Ishikawa (cell line): ENCODE data around the gene TRMT13.

Experiments
- CEBPB ChIP-seq: IDR thresholded peaks from 2 replicates; pipeline ENCODE4 v1.6.1; 2012
- CREB1 ChIP-seq: IDR thresholded peaks from 2 replicates; pipeline ENCODE4 v1.6.1; 2012; ENCODE audit warnings: low read depth
- EGR1 ChIP-seq: IDR thresholded peaks from 2 replicates; pipeline ENCODE4 v1.6.1; 2012
- EP300 ChIP-seq: IDR thresholded peaks from 2 replicates; pipeline ENCODE4 v1.6.1; 2012; ENCODE audit warnings: borderline replicate concordance
- FOXM1 ChIP-seq: IDR thresholded peaks from 2 replicates; pipeline ENCODE4 v1.6.1; 2012; ENCODE audit warnings: low read depth, borderline replicate concordance
- NFIC ChIP-seq: IDR thresholded peaks from 2 replicates; pipeline ENCODE4 v1.6.1; 2012
- RAD21 ChIP-seq: IDR thresholded peaks from 2 replicates; pipeline ENCODE4 v1.6.1; 2012; ENCODE audit warnings: low read depth
- REST ChIP-seq: IDR thresholded peaks from 2 replicates; pipeline ENCODE4 v1.6.1; 2012; ENCODE audit warnings: low read depth, mild to moderate bottlenecking
- TAF1 ChIP-seq: IDR thresholded peaks from 2 replicates; pipeline ENCODE4 v1.6.1; 2012; ENCODE audit warnings: low read depth, mild to moderate bottlenecking
- TCF12 ChIP-seq: IDR thresholded peaks from 2 replicates; pipeline ENCODE4 v1.6.1; 2012; ENCODE audit warnings: low read depth
- TEAD4 ChIP-seq: IDR thresholded peaks from 2 replicates; pipeline ENCODE4 v1.6.1; 2012
- USF1 ChIP-seq: IDR thresholded peaks from 2 replicates; pipeline ENCODE4 v1.6.1; 2012
- YY1 ChIP-seq: IDR thresholded peaks from 2 replicates; pipeline ENCODE4 v1.6.1; 2012; ENCODE audit warnings: low read depth
- ZBTB7A ChIP-seq: IDR thresholded peaks from 2 replicates; pipeline ENCODE4 v1.6.1; 2012; ENCODE audit warnings: low read depth
- TF ChIP-seq, protein P1 (sequence below): IDR thresholded peaks from 2 replicates; pipeline ENCODE4 v1.6.1; 2012

Gene TRMT13

DNA sequence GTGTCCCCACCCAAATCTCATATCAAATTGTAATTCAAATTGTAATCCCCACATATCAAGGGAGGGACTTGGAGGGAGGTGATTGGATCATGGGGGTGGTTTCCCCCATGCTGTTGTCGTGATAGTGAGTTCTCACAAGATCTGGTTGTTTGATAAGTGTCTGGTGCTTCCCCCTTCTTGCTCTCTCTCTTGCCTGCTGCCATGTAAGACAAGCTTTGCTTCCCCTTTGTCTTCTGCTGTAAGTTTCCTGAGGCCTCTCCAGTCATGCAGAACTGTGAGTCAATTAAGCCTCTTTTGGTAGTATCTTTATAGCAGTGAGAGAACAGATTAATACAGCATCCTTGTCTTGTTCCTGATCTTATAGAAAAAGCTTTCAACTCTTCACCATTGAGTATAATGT lies 51.6 kb downstream of the TRMT13 start:
- no peak for TF ChIP-seq REST
- no peak for TF ChIP-seq EGR1
- no peak for TF ChIP-seq EP300
- no peak for TF ChIP-seq CEBPB
- TF ChIP-seq, protein P1, sequence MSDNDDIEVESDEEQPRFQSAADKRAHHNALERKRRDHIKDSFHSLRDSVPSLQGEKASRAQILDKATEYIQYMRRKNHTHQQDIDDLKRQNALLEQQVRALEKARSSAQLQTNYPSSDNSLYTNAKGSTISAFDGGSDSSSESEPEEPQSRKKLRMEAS: no peak
- no peak for TF ChIP-seq TAF1
- TF ChIP-seq CREB1: no peak
- no peak for TF ChIP-seq NFIC
- no peak for TF ChIP-seq RAD21
- no peak for TF ChIP-seq TCF12
- TF ChIP-seq FOXM1: no peak
- TF ChIP-seq ZBTB7A: no peak
- no peak for TF ChIP-seq USF1
- TF ChIP-seq TEAD4: no peak
- no peak for TF ChIP-seq YY1

- TF ChIP-seq EGR1 (no peak), TCF12 (peak; percentile 50; the same call in 1 of the 2 replicates), USF1 (no peak), NFIC (peak; percentile 89), REST (no peak), YY1 (no peak), CEBPB (peak; percentile 98), TEAD4 (peak; percentile 16; the same call in 1 of the 2 replicates), RAD21 (no peak)
- TF ChIP-seq, protein P1: no peak
Measured at GRCh38 chr1:100187912-100188311, 54.9 kb downstream of the TRMT13 start.

DNA sequence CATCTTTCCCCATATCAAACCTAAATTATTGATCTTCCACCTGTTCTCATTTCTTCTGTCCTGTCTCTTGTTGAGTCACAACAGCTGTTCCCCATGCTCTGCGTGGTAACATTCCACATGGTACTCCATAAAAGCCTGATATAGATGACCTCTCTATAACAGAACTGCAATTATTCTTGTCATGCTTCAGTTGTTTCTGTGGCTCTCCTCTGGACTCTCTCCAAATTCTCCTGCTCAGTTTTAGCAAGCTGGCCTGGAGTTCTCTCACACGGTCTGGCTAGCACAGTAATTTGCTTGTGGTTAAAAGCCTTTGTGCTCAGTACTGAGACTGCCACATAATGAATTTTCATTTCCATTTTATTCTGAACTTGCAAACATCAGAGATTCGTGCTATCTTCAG lies 55.7 kb downstream of the TRMT13 start:
- TF ChIP-seq TEAD4 (peak; percentile 77), CREB1 (no peak), USF1 (no peak), EGR1 (no peak), NFIC (peak; percentile 92), ZBTB7A (no peak), REST (no peak), CEBPB (peak; percentile 38; the same call in 1 of the 2 replicates), TAF1 (no peak), EP300 (peak; percentile 71; the same call in 1 of the 2 replicates), RAD21 (peak; percentile 13; the same call in 1 of the 2 replicates), TCF12 (peak; percentile 68; the same call in 1 of the 2 replicates), FOXM1 (no peak), YY1 (no peak)
- TF ChIP-seq, protein P1: peak; percentile 84

GRCh38 chr1:100198596-100198995 lies 65.6 kb downstream of the TRMT13 start:
- TF ChIP-seq TEAD4 (no peak), EP300 (no peak), TAF1 (no peak), NFIC (no peak), EGR1 (no peak), ZBTB7A (no peak), USF1 (no peak), YY1 (no peak), RAD21 (no peak), REST (no peak), FOXM1 (no peak), CEBPB (no peak)
